Embryonic facial prominence (tissue), 1 donor: ENCODE data around the gene MFGE8.

Source experiments
- DNase-seq: peaks from one replicate; pipeline ENCODE4 v3.0.0-alpha.2; 2016; ENCODE audit errors: extremely low spot score

MFGE8 gene

DNA sequence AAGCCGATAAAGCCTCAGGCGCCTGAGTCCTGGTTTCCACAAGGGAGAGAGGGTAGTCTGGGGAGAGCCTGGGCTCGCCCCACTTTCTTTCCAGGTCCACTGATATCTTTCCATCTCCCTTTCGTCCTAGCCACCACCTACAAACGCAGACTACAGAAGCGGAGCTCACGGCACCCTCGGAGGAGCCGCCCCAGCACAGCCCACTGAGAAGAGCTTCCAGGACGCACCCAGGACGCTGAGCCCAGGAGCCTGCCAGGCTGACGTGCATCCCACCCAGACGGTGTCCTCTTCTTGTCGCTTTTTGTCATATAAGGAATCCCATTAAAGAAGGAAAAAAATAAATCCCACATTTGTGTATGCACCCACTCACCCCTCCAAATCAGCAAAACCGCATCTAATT lies 38.9 kb downstream of the MFGE8 start:
- no peak for DNase-seq

DNA sequence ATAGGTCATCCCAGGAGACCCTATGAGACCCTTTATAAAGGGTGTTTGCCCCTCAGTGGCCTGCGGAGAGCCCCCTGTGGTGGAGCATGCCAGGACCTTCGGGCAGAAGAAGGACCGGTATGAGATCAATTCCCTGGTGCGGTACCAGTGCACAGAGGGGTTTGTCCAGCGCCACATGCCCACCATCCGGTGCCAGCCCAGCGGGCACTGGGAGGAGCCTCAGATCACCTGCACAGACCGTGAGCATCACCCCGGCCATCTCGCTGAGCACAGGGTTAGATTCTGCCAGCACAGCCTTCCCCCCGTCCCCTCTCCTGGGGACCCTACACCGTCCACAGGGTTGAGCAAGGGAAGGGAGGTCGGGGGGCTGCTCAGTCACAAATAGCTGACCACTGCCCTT lies 39.4 kb downstream of the MFGE8 start:
- no peak for DNase-seq

DNA sequence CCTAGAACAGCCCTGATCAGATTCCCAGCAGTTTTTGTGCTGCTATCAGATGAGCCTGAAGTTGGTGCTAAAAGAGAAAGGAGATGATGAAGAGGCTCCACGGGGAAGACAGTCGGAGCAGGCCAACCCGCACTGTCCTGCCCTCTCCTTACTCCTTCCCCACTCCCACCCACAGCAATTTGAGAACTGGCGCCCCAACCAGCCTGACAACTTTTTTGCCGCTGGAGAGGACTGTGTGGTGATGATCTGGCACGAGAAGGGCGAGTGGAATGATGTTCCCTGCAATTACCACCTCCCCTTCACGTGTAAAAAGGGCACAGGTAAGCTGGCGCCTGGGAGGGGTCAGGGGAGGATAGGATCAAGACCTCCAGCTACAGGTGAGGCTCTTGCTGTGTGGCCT lies 40.5 kb downstream of the MFGE8 start:
- no peak for DNase-seq

DNA sequence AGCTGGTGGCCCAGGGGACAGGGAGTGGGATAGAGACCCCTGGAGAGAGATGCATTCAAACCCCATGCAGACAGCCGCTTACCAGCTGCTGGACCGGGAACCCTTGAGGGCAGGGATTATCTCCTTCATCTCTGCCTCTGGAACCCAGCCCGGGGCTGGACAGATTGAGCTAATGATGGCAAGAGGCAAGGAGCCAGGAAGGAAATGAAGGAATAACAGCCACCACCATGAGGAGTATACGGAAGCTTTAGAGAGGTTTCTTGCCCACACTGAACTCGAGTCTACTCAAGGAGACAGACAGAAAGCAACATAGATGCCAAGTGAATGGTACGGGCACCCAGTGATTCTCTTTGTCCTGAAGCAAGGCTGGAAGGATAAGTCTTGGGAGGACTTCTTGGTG lies 41.1 kb downstream of the MFGE8 start:
- DNase-seq, result no peak

DNA sequence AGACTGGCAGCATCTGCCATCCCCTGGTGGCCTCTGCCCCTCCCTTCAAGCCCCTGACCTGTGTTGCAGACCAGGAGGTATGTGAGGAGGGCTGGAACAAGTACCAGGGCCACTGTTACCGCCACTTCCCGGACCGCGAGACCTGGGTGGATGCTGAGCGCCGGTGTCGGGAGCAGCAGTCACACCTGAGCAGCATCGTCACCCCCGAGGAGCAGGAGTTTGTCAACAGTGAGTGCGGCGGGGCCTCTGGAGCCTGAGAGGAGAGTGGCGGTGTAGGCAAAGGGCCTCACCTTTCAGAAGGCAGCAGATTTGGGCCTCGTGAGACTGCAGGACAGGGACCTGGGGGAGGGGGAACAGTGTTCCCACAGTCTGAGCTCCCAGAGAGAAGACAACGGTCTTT lies 41.9 kb downstream of the MFGE8 start:
- no peak for DNase-seq

DNA sequence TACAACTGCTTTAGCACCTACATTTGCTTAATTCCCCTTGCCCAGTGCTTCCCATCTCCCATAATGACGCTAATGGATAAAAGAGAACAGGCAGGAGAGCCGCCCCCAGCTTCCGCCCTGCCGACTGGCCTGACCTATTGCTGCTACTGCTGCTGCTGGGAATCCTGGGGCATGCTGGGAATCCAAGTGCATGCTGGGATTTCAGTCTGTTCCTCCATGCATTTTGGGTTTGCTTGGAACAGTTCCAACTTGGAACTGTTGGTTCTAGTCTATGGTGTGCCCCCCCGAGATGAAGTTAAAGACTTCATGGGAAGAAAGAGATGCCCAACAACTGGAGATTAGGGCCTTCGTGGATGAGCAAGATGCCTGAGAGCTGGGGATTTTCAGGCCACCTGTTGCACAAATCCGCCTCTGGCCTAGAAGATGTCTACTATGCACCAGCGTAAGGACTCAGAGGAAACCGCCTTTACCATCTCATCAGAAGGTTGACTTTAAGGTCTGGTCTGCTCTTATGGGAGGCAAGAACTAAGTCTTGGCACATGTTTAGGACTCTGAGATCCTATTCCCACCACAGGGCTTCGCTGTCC lies 46.8 kb downstream of the MFGE8 start:
- DNase-seq, result no peak

DNA sequence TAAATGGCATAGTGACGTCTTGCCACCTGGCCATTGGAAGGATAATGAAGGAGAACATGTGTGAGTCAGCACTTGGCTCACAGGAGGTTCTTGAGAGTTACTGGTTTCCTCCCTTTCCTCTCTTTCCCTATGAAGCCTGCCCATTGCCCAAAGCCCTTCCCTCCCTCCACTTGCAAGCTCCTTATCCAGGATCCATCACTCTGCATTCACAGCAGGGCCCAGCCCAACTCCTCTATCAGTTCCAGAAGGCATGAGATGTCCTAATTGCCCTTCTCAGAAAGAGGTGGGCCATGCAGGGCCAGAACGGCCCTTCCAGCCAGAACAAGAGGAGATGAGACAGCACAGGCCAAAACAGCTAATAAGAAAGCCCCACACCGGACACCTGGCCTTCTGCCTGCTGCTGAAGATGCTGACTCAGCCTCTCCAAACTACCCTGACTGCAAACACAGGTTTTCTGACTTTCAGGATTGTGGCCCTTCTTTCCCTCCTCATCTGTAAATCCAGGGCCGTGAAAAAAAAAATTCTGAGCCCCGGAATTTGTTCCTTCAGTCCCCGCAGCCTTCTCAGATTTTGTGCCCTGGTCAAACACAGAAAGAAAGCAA lies 47.6 kb downstream of the MFGE8 start:
- DNase-seq, result no peak

DNA sequence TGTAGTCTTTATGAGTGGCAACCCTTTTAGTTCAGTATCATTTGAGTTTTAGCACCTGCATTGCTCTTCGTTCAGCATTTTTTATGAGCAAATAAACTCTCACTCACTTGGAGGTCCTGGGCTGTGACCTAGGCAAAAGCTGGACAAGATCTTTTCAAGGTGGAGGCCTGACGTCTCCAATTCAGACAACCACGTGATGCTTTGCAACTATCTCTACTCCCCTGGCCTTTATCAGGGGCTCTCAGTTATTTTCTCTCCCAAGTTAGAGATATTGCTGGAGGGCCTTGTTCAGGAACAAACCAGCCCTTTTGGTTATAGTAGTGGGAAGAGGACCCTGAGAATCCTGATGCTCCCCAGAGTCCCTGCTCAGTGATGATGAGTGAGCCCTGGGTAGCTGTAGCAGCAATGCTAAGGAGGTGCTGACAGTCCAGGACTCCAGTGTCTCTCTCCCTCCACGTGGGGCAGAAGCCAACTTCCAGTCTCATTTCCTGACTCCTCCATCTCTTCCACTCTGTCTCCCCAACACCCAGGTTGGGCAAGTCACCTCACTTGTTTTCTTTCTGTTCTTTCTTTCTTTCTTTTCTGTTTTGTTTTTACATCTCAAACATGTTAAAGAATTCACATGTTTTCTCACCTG lies 48.2 kb downstream of the MFGE8 start:
- no peak for DNase-seq

DNA sequence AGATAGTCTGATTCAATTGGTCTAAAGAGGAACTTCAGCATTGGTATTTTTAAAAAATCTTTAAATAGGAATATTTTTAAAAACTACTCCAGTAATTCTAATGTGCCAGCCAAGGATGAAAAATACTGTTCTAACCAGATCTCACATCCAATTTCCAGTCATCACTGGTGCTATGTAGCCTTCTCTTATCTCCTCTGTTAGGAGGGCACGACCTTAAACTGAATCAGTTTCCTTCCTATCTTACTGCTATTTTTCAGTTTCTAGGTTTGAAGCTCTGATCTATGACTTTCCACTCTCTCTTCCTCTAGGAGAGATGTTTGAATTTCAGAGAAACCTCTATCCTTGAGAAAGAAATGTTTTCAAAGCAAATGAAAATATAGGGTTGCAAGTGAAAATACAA lies 49.8 kb downstream of the MFGE8 start:
- DNase-seq, result no peak

DNA sequence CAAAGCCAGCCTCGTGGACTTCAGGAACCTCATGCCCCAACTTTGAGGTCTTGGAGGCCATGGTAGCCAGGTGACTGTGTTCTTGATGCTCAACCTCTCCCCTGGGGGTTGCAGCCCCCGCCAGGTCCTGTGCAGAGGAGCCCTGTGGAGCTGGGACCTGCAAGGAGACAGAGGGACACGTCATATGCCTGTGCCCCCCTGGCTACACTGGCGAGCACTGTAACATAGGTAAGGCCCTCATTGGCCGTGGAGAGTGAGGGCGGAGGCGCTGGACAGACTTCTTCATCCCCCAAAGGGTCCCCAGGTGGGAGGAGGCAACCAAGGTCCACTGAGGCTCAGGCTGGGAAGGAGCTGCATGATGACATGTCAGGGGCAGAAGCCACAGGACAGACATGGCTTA lies 53.0 kb downstream of the MFGE8 start:
- DNase-seq, result no peak

DNA sequence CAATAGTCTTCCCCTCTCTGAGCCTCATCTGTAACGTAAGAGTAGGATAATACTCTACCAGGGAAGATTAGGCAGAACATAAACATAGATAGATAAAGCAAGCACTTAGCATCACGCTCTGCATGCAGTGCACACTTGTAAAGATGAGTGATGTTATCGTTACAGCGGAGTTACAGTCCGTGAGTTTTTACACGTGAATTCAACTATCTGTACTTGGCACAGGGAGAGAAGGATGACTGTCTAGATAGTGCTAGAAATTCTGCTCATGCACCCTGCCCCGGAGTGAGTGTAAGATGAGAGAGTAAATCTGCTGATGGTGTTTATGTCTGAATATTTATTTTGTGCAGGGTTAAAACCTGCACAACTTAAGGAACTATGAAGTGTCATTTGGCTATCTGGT lies 53.6 kb downstream of the MFGE8 start:
- DNase-seq, result no peak

DNA sequence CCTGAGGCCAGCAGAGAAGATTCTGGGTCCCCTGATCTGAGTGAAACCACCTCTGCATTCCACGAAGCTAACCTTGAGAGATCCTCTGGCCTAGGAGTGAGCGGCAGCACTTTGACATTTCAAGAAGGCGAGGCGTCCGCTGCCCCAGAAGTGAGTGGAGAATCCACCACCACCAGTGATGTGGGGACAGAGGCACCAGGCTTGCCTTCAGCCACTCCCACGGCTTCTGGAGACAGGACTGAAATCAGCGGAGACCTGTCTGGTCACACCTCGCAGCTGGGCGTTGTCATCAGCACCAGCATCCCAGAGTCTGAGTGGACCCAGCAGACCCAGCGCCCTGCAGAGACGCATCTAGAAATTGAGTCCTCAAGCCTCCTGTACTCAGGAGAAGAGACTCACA lies 54.2 kb downstream of the MFGE8 start:
- DNase-seq, result no peak

DNA sequence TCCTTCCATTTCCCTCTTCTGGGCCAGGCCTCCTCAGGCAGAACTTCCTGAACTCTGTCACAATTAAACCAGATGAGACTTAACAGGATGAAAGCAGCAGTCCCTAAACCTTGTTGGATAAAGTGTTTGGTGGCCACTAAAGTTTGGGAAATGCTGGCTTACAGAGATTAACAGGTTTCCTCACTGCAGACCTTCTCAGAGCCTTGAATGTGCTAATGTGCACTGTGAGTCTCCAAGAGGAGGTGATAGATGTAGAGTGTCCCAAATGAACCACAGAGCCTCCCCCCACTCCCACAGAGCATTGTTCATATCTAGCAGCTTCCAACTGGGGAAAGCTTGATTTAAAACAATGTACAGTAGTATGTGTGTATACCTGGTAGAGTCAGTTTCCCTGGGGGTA lies 60.7 kb downstream of the MFGE8 start:
- DNase-seq, result no peak

DNA sequence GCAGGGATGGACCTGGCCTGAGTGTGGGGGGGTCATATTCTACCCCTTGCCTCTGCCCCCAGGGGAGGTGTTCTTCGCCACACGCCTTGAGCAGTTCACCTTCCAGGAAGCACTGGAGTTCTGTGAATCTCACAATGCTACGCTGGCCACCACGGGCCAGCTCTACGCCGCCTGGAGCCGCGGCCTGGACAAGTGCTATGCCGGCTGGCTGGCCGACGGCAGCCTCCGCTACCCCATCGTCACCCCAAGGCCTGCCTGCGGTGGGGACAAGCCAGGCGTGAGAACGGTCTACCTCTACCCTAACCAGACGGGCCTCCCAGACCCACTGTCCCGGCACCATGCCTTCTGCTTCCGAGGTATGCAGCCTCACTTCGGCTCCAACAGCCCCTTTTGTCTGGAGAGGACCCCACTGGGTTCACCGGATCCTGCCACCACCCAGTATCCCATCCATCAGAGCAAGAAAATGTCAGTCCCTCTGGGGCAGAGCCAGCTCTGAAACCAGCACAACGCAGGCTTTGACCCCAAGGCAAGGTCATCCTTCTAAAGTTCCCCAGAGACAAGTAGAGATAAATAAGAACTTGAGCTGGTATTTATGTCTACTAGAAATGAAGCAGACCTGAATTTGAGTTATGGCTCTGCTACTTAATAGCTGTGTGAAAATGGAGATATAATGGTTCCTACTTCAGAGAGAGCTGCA lies 63.7 kb downstream of the MFGE8 start:
- DNase-seq, result no peak
